22Rv1 (cell line): ENCODE measurements around the gene GAPDHS.

ENCODE experiments used
- ZFX ChIP-seq: fragments of 450-650 bp; IDR thresholded peaks from 2 replicates; pipeline ENCODE4 v1.6.1; 2017; ENCODE audit warnings: antibody characterized with exemption, borderline replicate concordance
- TF ChIP-seq, protein P1 (sequence below): fragments of 450-650 bp; IDR thresholded peaks from 2 replicates; pipeline ENCODE4 v1.5.1; 2017; ENCODE audit warnings: mild to moderate bottlenecking

- TF ChIP-seq, protein P1, sequence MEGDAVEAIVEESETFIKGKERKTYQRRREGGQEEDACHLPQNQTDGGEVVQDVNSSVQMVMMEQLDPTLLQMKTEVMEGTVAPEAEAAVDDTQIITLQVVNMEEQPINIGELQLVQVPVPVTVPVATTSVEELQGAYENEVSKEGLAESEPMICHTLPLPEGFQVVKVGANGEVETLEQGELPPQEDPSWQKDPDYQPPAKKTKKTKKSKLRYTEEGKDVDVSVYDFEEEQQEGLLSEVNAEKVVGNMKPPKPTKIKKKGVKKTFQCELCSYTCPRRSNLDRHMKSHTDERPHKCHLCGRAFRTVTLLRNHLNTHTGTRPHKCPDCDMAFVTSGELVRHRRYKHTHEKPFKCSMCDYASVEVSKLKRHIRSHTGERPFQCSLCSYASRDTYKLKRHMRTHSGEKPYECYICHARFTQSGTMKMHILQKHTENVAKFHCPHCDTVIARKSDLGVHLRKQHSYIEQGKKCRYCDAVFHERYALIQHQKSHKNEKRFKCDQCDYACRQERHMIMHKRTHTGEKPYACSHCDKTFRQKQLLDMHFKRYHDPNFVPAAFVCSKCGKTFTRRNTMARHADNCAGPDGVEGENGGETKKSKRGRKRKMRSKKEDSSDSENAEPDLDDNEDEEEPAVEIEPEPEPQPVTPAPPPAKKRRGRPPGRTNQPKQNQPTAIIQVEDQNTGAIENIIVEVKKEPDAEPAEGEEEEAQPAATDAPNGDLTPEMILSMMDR, result no peak
- no peak for TF ChIP-seq ZFX
Measured at GRCh38 chr19:35552534-35553384, 19.5 kb downstream of the GAPDHS start.
